ENCODE data around the gene FAM216A.

FAM216A gene

GRCh38 chr12:110533607-110534006 is 65.0 kb downstream of the FAM216A start:
- DNase-seq (ENCODE audit: low read depth) = no peak
- TF ChIP-seq CTCF (IDR thresholded peaks at IDR 0.05; ENCODE audit: low read length, missing control alignments) = no peak
- no peak overlapping the region for H3K4me3 ChIP-seq (replicated peaks; ENCODE audit: low read depth, low read length)

- TF ChIP-seq CTCF (IDR thresholded peaks at IDR 0.05; ENCODE audit: low read length, missing control alignments) = no peak
- no peak overlapping the region for H3K4me3 ChIP-seq (replicated peaks; ENCODE audit: low read depth, low read length)
- DNase-seq (ENCODE audit: low read depth) = no peak
Observed at GRCh38 chr12:110534811-110535210, 66.2 kb downstream of the FAM216A start.

GRCh38 chr12:110536834-110537604 is 68.4 kb downstream of the FAM216A start:
- DNase-seq (ENCODE audit: low read depth) = no peak
- TF ChIP-seq CTCF (IDR thresholded peaks at IDR 0.05; ENCODE audit: low read length, missing control alignments) = no peak
- no peak overlapping the region for H3K4me3 ChIP-seq (replicated peaks; ENCODE audit: low read depth, low read length)

- no peak for DNase-seq (ENCODE audit: low read depth)
- H3K4me3 ChIP-seq (replicated peaks; ENCODE audit: low read depth, low read length) = no peak overlapping the region
- TF ChIP-seq CTCF (IDR thresholded peaks at IDR 0.05; ENCODE audit: low read length, missing control alignments) = no peak
Observed at GRCh38 chr12:110537605-110538409, 69.2 kb downstream of the FAM216A start.

GRCh38 chr12:110538869-110539622 is 70.4 kb downstream of the FAM216A start:
- DNase-seq (ENCODE audit: low read depth) = no peak
- no peak overlapping the region for H3K4me3 ChIP-seq (replicated peaks; ENCODE audit: low read depth, low read length)
- TF ChIP-seq CTCF (IDR thresholded peaks at IDR 0.05; ENCODE audit: low read length, missing control alignments) = no peak

Measured in fibroblast of pulmonary artery (primary cell).